Measurements from ENCODE around the gene ANKRD60. TPM values are rescaled to one million over a fixed set of nuclear protein-coding genes. Genes with fewer than 3 reads are reported as not detected.

Gene ANKRD60
- total and polyA plus RNA-seq, 2 of the 4 experiments (the other 2 are of a cell fraction): not detected

- Histone ChIP-seq H3K14ac (replicated peaks; ENCODE audit: low read depth, low read length) (no peak overlapping the region), H3K56ac (ENCODE audit: extremely low read depth, insufficient read depth, low read length) (no peak overlapping the region), H2BK120ac (ENCODE audit: low read depth, low read length) (no peak overlapping the region), H3K27me3 (ENCODE audit: control insufficient read depth, insufficient read depth, low read length) (peaks cover 3% of the 10 kb centered on the region; the same call in 1 of the 2 replicates), H3K9me3 (ENCODE audit: control insufficient read depth, insufficient read depth, low read length) (no peaks in the 10 kb centered on the region), H3K18ac (ENCODE audit: low read depth, low read length) (no peak overlapping the region), H3K23ac (ENCODE audit: low read depth, low read length) (no peak overlapping the region), H3K9ac (ENCODE audit: low read depth, low read length) (no peak overlapping the region), H3K4me1 (ENCODE audit: control insufficient read depth, insufficient read depth, low read length) (peaks cover 5% of the 10 kb centered on the region), H3K36me3 (ENCODE audit: control insufficient read depth, insufficient read depth, low read length) (peaks cover 7% of the 10 kb centered on the region), H3K9me1 (ENCODE audit: insufficient read depth, low read length) (no peaks in the 10 kb centered on the region), H4K91ac (ENCODE audit: insufficient read depth, low read depth, low read length) (no peak overlapping the region), H2AFZ (replicated peaks; ENCODE audit: low read length, poor library complexity) (no peak overlapping the region), H2BK20ac (ENCODE audit: low read depth, low read length) (no peak overlapping the region), H2AK9ac (replicated peaks; ENCODE audit: low read depth, low read length, poor library complexity) (no peak overlapping the region), H3K4me3 (ENCODE audit: insufficient read depth, low read depth, low read length) (no peak overlapping the region), H2AK5ac (ENCODE audit: low read depth, low read length) (no peak overlapping the region), H4K20me1 (ENCODE audit: insufficient read depth, low read length) (peaks cover 4% of the 10 kb centered on the region; the same call in 1 of the 2 replicates), H2BK5ac (ENCODE audit: low read depth, low read length, poor library complexity, severe bottlenecking) (no peak overlapping the region), H4K5ac (ENCODE audit: low read depth, low read length) (no peak overlapping the region), H2BK15ac (ENCODE audit: low read depth, low read length) (no peak overlapping the region), H3K4me2 (ENCODE audit: low read depth, low read length) (no peak overlapping the region), H3K79me1 (ENCODE audit: low read depth in 1 of 2, low read length in 2 of 2) (peaks cover 0 to 2% of the 10 kb centered on the region in 2 experiments; a peak in 1 of 4 replicates), H4K8ac (ENCODE audit: low read depth in 2 of 2, low read length in 2 of 2) (no peak overlapping the region), H3K27ac (ENCODE audit: insufficient read depth, low read length) (no peak overlapping the region), H3K4ac (ENCODE audit: low read depth, low read length) (no peak overlapping the region)
- intact Hi-C loops (cut with micrococcal nuclease): loop anchor here (10.0 kb wide), 3 partner anchors 601 to 991 kb away; partner anchors contain the start of gene PRELID3B
- dilution Hi-C loops (cut with HindIII; ENCODE audit: low sequenced_read_pairs, unreplicated experiment): loop anchor here (25.0 kb wide), 1 partner anchor 429 kb away; the partner anchor contains the start of gene STX16
- whole genome bisulfite sequencing, 2 experiments (ENCODE audit: extremely low coverage in 2 of 2, insufficient read length in 1 of 2): no CpG with 5 or more reads among the region's 8 CpGs
- ATAC-seq (ENCODE audit: low read depth) (no peak), DNase-seq (no peak)
- ChIA-PET CTCF (interaction anchor here (0.6 to 1.5 kb wide), 2 partner anchors 10 to 199 kb away, joined by 3 to 5 read pairs; no protein-coding TSS in a partner anchor), POLR2A (ENCODE audit: unreplicated experiment) (no interaction called here)
- no TSS peak for BruUV-seq (replicated peaks)
- TF ChIP-seq USF2 (IDR thresholded peaks at IDR 0.05; ENCODE audit: low read depth, low read length): no peak
- TF ChIP-seq CTCF (conservative IDR thresholded peaks at IDR 0.05; ENCODE audit: low read depth, low read length): no peak
- TF ChIP-seq SMC3 (IDR thresholded peaks at IDR 0.05; ENCODE audit: low read depth, low read length): no peak
- TF ChIP-seq BHLHE40 (IDR thresholded peaks at IDR 0.05; ENCODE audit: low read depth, low read length): no peak
- no peak for TF ChIP-seq ELK1 (IDR thresholded peaks at IDR 0.05; ENCODE audit: borderline replicate concordance, low read depth, low read length)
- in situ Hi-C loops (cut with MboI; ENCODE audit: low sequenced_read_pairs): loop anchor here (10.0 to 25.0 kb wide), 3 partner anchors 201 to 804 kb away; partner anchors contain the start of genes ATP5F1E, PRELID3B and STX16
These were observed 4.9 kb upstream of the ANKRD60 start for GRCh38 chr20:58233393-58233792.

Data from IMR-90 (cell line).